ENCODE results near the gene CFAP20DC. TPM values are rescaled to one million over a fixed set of nuclear protein-coding genes. Genes with fewer than 3 reads are reported as not detected.
A peak's percentile ranks its signal among the peaks of the same experiment; 100 is the strongest.

The CFAP20DC gene
- total RNA-seq, 1 experiment from 2014 or later = 4.5 TPM

- H2AFZ ChIP-seq (ENCODE audit: low read length) = no peak overlapping the region
- H2AK5ac ChIP-seq (ENCODE audit: insufficient read length, low read length) = no peak overlapping the region
- no peak overlapping the region for H2BK20ac ChIP-seq (ENCODE audit: low read depth, low read length, poor library complexity, severe bottlenecking)
- Mint-ChIP-seq H3K36me3 (ENCODE audit: insufficient read depth in 1 of 3, low read depth in 3 of 3) (peaks cover 0 to 5% (median 5%) of the 10 kb centered on the region in 3 experiments; a peak in 4 of 7 replicates), H3K4me1 (peaks cover 4 to 10% of the 10 kb centered on the region in 2 experiments; a peak in 3 of 4 replicates), H3K9me3 (peaks cover 0 to 6% of the 10 kb centered on the region in 2 experiments; a peak in 3 of 5 replicates), H3K4me3 (no peak overlapping the region), H3K27ac (peak overlapping the region in 1 of 3 experiments; percentile 1; a peak in 2 of 7 replicates), H3K27me3 (ENCODE audit: low read depth) (no peaks in the 10 kb centered on the region)
- no peak overlapping the region for H2BK5ac ChIP-seq (ENCODE audit: insufficient read length, low read length)
- no peaks in the 10 kb centered on the region for H3K79me2 ChIP-seq (ENCODE audit: insufficient read depth, low read length)
- no peak overlapping the region for H4K8ac ChIP-seq (replicated peaks; ENCODE audit: insufficient read length, low read depth, low read length)
- TF ChIP-seq CTCF (conservative IDR thresholded peaks at IDR 0.05) = no peak
- H4K20me1 ChIP-seq (ENCODE audit: control insufficient read depth, insufficient read depth, insufficient read length) = no peaks in the 10 kb centered on the region
- no peak overlapping the region for H2BK12ac ChIP-seq (ENCODE audit: insufficient read length, low read depth, low read length)
- no CpG with 5 or more reads among the region's 1 CpG for WGBS (ENCODE audit: extremely low coverage, insufficient read length, low lambda C conversion rate)
- H3K9ac ChIP-seq (ENCODE audit: extremely low read depth, insufficient read length, low read length) = no peak overlapping the region
- H3K23me2 ChIP-seq (ENCODE audit: insufficient read length, low read depth, low read length, poor library complexity, severe bottlenecking) = no peaks in the 10 kb centered on the region
- no peaks in the 10 kb centered on the region for H3K9me3 ChIP-seq (ENCODE audit: control insufficient read depth, low read depth, low read length)
- no peak overlapping the region for H2BK120ac ChIP-seq (ENCODE audit: low read depth, low read length, poor library complexity, severe bottlenecking)
- no peak overlapping the region for H3K14ac ChIP-seq (ENCODE audit: insufficient read depth, low read length)
- no peak overlapping the region for H4K5ac ChIP-seq (ENCODE audit: insufficient read length, low read depth, low read length)
- DNase-seq = no peak
- H3K23ac ChIP-seq (ENCODE audit: insufficient read length, low read depth, low read length) = no peak overlapping the region
- H3K27ac ChIP-seq (ENCODE audit: insufficient read length, low read depth, low read length) = no peak overlapping the region
- no peak overlapping the region for H3K18ac ChIP-seq (ENCODE audit: insufficient read length, low read depth, low read length)
- no peaks in the 10 kb centered on the region for H3K27me3 ChIP-seq (ENCODE audit: insufficient read depth, low read length)
- H3K79me1 ChIP-seq (ENCODE audit: insufficient read depth, low read depth, low read length, poor library complexity, severe bottlenecking) = no peaks in the 10 kb centered on the region
- no peak overlapping the region for H2BK15ac ChIP-seq (ENCODE audit: low read depth, low read length)
- H3K4ac ChIP-seq (ENCODE audit: low read depth, low read length) = no peak overlapping the region
- no peaks in the 10 kb centered on the region for H3K4me1 ChIP-seq (ENCODE audit: insufficient read depth, low read length)
- no peak overlapping the region for H4K91ac ChIP-seq (ENCODE audit: insufficient read length, low read depth, low read length)
- no peak overlapping the region for H3K56ac ChIP-seq (ENCODE audit: insufficient read length, low read depth, low read length)
- no peak overlapping the region for H3K4me2 ChIP-seq (ENCODE audit: insufficient read depth, insufficient read length, low read length)
- no peak overlapping the region for H3T11ph ChIP-seq (ENCODE audit: low read length)
These were observed 225.0 kb downstream of the CFAP20DC start for GRCh38 chr3:58824777-58825176.
